K562 (cell line): ENCODE measurements around the gene CDC45.

ENCODE experiments used
- CAMTA2 ChIP-seq: fragments of 250-450 bp; sonication (Bioruptor Pico); conservative IDR thresholded peaks from 2 replicates; pipeline ENCODE4 v1.5.1; 2022
- CBX8 ChIP-seq: fragments of 200-600 bp; sonication (generic); IDR thresholded peaks from 2 replicates; pipeline ENCODE4 v1.6.1; 2012; ENCODE audit warnings: borderline replicate concordance, mixed run types, low read depth, mild to moderate bottlenecking, moderate library complexity, mixed read lengths, low read length, control low read depth, inconsistent platforms; ENCODE audit not compliant: poor library complexity, severe bottlenecking; ENCODE audit errors: extremely low read depth
- FOXM1 ChIP-seq, 2 experiments: fragments of 450-650 bp in 1 of 2; sonication (generic) in 1 of 2; formaldehyde crosslinking in 1 of 2; IDR thresholded peaks; 2 replicates each; pipeline versions ENCODE4 v1.6.1 to v1.9.0; 2017 to 2022; ENCODE audit warnings: low read depth in 2 of 2, mild to moderate bottlenecking in 2 of 2, missing genetic modification reagents in 1 of 2, moderate library complexity in 1 of 2
- GABPA ChIP-seq: fragments of 200-800 bp; sonication (Bioruptor generic); conservative IDR thresholded peaks from 2 replicates; pipeline ENCODE4 v1.6.1; 2016; ENCODE audit warnings: low read depth, missing genetic modification characterization, missing compliant biosample characterization
- KAT2B ChIP-seq: IDR thresholded peaks from one replicate; pipeline ENCODE4 v1.6.1; 2012; ENCODE audit warnings: low read depth, mild to moderate bottlenecking, control low read depth, inconsistent platforms, low read length, moderate library complexity
- KDM5B ChIP-seq: fragments of 200-600 bp; sonication (generic); IDR thresholded peaks from 2 replicates; pipeline ENCODE4 v1.6.1; 2012; ENCODE audit warnings: low read depth, mild to moderate bottlenecking, moderate library complexity, low read length, control low read depth, inconsistent platforms; ENCODE audit not compliant: insufficient replicate concordance
- PYGO2 ChIP-seq: fragments of 450-650 bp; IDR thresholded peaks from 2 replicates; pipeline ENCODE4 v1.6.1; 2016; ENCODE audit warnings: mild to moderate bottlenecking, missing genetic modification characterization, moderate library complexity, missing compliant biosample characterization
- SRF ChIP-seq, 2 experiments: fragments of 250-450, 450-650 bp in 1 of 2; sonication (Bioruptor Pico) in 1 of 2; sonication (generic) in 1 of 2; formaldehyde crosslinking; IDR thresholded peaks; 2 replicates each; pipeline versions ENCODE4 v1.5.0 to v1.5.1; 2020 to 2022; ENCODE audit warnings: mild to moderate bottlenecking in 1 of 2, missing genetic modification reagents in 1 of 2
- TARDBP ChIP-seq: fragments of 450-650 bp; IDR thresholded peaks from 2 replicates; pipeline ENCODE4 v1.6.1; 2016
- ZNF197 ChIP-seq: fragments of 200-800 bp; sonication (Bioruptor generic); IDR thresholded peaks from 2 replicates; pipeline ENCODE4 v1.6.1; 2016; ENCODE audit warnings: low read depth, missing genetic modification characterization, missing compliant biosample characterization
- TF ChIP-seq, protein P1 (sequence below), 3 experiments: IDR thresholded peaks in 2 of 3; conservative IDR thresholded peaks in 1 of 3; 2 replicates each; pipeline ENCODE4 v1.5.1; 2011 to 2012; ENCODE audit warnings: low read length in 3 of 3, mild to moderate bottlenecking in 3 of 3, control low read depth in 2 of 3, improper control_type of control experiment in 1 of 3, inconsistent platforms in 1 of 3, low read depth in 1 of 3, mixed read lengths in 1 of 3, moderate library complexity in 1 of 3; ENCODE audit not compliant: insufficient read depth in 2 of 3
- TF ChIP-seq, protein P2 (sequence below): fragments of 450-650 bp; IDR thresholded peaks from 2 replicates; pipeline ENCODE4 v1.7.1; 2018; ENCODE audit warnings: mild to moderate bottlenecking, low read depth; ENCODE audit not compliant: partially characterized antibody
- TF ChIP-seq, protein P3 (sequence below), 3 experiments: fragments of 200-800 bp in 1 of 3; sonication (Bioruptor generic) in 1 of 3; sonication (generic) in 1 of 3; formaldehyde crosslinking in 1 of 3; IDR thresholded peaks; 2 replicates each; pipeline versions ENCODE4 v1.6.1 to v1.8.0; 2016 to 2022; ENCODE audit warnings: mild to moderate bottlenecking in 2 of 3, missing compliant biosample characterization in 2 of 3, missing genetic modification characterization in 2 of 3, missing genetic modification reagents in 1 of 3
- TF ChIP-seq, protein P4 (sequence below): fragments of 250-450 bp; sonication (Bioruptor Pico); IDR thresholded peaks from 2 replicates; pipeline ENCODE4 v1.5.0; 2020; ENCODE audit warnings: mild to moderate bottlenecking, borderline replicate concordance

DNA sequence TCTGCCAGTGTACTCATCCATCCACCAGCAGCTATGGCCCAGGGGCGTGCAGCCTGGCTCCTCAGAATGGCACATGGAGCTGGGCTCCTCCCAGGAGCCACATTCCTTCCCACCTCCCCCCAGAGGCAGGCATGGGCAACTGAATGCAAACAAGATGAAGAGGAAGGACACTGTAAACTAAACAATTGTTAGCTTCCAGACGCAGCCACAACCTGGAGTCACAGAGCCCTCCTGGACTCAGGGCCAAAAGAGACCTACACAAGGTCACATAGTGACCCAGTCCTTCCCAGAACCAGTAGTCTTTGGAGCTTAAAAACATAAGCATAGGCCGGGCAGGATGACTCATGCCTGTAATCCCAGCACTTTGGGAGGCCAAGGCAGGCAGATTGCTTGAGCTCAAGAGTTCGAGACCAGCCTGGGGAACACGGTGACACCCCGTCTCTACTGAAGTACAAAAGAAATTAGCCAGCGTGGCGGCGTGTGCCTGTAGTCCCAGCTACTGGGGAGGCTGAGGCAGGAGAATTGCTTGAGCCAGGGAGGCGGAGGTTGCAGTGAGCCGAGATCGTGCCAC lies 75.2 kb downstream of the CDC45 start:
- TF ChIP-seq, protein P1, sequence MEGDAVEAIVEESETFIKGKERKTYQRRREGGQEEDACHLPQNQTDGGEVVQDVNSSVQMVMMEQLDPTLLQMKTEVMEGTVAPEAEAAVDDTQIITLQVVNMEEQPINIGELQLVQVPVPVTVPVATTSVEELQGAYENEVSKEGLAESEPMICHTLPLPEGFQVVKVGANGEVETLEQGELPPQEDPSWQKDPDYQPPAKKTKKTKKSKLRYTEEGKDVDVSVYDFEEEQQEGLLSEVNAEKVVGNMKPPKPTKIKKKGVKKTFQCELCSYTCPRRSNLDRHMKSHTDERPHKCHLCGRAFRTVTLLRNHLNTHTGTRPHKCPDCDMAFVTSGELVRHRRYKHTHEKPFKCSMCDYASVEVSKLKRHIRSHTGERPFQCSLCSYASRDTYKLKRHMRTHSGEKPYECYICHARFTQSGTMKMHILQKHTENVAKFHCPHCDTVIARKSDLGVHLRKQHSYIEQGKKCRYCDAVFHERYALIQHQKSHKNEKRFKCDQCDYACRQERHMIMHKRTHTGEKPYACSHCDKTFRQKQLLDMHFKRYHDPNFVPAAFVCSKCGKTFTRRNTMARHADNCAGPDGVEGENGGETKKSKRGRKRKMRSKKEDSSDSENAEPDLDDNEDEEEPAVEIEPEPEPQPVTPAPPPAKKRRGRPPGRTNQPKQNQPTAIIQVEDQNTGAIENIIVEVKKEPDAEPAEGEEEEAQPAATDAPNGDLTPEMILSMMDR (IDR thresholded peaks at IDR 0.05 in 2 of 3, conservative IDR thresholded peaks at IDR 0.05 in 1 of 3; ENCODE audit: insufficient read depth in 2 of 3, low read depth in 1 of 3, low read length in 3 of 3) = peak; percentile 30 to 32 (median 31); a peak in 3 of 6 replicates
- no peak for TF ChIP-seq CAMTA2
- TF ChIP-seq, protein P2, sequence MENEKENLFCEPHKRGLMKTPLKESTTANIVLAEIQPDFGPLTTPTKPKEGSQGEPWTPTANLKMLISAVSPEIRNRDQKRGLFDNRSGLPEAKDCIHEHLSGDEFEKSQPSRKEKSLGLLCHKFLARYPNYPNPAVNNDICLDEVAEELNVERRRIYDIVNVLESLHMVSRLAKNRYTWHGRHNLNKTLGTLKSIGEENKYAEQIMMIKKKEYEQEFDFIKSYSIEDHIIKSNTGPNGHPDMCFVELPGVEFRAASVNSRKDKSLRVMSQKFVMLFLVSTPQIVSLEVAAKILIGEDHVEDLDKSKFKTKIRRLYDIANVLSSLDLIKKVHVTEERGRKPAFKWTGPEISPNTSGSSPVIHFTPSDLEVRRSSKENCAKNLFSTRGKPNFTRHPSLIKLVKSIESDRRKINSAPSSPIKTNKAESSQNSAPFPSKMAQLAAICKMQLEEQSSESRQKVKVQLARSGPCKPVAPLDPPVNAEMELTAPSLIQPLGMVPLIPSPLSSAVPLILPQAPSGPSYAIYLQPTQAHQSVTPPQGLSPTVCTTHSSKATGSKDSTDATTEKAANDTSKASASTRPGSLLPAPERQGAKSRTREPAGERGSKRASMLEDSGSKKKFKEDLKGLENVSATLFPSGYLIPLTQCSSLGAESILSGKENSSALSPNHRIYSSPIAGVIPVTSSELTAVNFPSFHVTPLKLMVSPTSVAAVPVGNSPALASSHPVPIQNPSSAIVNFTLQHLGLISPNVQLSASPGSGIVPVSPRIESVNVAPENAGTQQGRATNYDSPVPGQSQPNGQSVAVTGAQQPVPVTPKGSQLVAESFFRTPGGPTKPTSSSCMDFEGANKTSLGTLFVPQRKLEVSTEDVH = no peak
- TF ChIP-seq, protein P3, sequence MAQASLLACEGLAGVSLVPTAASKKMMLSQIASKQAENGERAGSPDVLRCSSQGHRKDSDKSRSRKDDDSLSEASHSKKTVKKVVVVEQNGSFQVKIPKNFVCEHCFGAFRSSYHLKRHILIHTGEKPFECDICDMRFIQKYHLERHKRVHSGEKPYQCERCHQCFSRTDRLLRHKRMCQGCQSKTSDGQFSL (CRISPR knock-in tag; IDR thresholded peaks at IDR 0.05) = no peak
- TF ChIP-seq, protein P3 (tag; IDR thresholded peaks at IDR 0.05) = no peak
- TF ChIP-seq KDM5B = no peak
- no peak for TF ChIP-seq FOXM1 (IDR thresholded peaks at IDR 0.05; ENCODE audit: low read depth)
- no peak for TF ChIP-seq FOXM1 (CRISPR knock-in tag; IDR thresholded peaks at IDR 0.05; ENCODE audit: low read depth)
- no peak for TF ChIP-seq SRF (CRISPR knock-in tag; IDR thresholded peaks at IDR 0.05)
- TF ChIP-seq PYGO2 (tag) = no peak
- TF ChIP-seq CBX8 = no peak
- no peak for TF ChIP-seq KAT2B
- no peak for TF ChIP-seq ZNF197 (CRISPR knock-in tag)
- TF ChIP-seq, protein P4, sequence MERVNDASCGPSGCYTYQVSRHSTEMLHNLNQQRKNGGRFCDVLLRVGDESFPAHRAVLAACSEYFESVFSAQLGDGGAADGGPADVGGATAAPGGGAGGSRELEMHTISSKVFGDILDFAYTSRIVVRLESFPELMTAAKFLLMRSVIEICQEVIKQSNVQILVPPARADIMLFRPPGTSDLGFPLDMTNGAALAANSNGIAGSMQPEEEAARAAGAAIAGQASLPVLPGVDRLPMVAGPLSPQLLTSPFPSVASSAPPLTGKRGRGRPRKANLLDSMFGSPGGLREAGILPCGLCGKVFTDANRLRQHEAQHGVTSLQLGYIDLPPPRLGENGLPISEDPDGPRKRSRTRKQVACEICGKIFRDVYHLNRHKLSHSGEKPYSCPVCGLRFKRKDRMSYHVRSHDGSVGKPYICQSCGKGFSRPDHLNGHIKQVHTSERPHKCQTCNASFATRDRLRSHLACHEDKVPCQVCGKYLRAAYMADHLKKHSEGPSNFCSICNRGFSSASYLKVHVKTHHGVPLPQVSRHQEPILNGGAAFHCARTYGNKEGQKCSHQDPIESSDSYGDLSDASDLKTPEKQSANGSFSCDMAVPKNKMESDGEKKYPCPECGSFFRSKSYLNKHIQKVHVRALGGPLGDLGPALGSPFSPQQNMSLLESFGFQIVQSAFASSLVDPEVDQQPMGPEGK = no peak
- no peak for TF ChIP-seq GABPA (tag)
- no peak; the same call in 1 of the 2 replicates for TF ChIP-seq TARDBP
